GM23338 (cell line): Measurements from ENCODE around the gene EREG. TPM values are rescaled to one million over a fixed set of nuclear protein-coding genes. Genes with fewer than 3 reads are reported as not detected.

Source experiments
- ATAC-seq: fragments of 200-7000 bp; cut with Tn5 transposase; 3 replicates; pipeline ENCODE4 v1.9.1; 2020
- DNase-seq: peaks from one replicate; pipeline ENCODE4 v3.0.0-alpha.2; 2015; ENCODE audit warnings: low spot score
- H2AFZ ChIP-seq: fragments of 200-600 bp; sonication (generic); 2 replicates; pipeline ENCODE4 v1.8.0; 2016; ENCODE audit warnings: antibody characterized with exemption, mild to moderate bottlenecking, moderate library complexity
- H3F3A ChIP-seq: fragments of 200-600 bp; sonication (generic); replicated peaks from 2 replicates; pipeline ENCODE4 v1.8.0; 2017; ENCODE audit warnings: antibody characterized with exemption, mixed run types, low read depth
- H3K27ac ChIP-seq: fragments of 200-600 bp; sonication (generic); 2 replicates; pipeline ENCODE4 v1.6.1; 2016; ENCODE audit warnings: low read depth
- H3K27me3 ChIP-seq: fragments of 200-600 bp; sonication (generic); 2 replicates; pipeline ENCODE4 v1.8.0; 2016; ENCODE audit warnings: mild to moderate bottlenecking, mixed run types, moderate library complexity; ENCODE audit not compliant: insufficient read depth
- H3K36me3 ChIP-seq: fragments of 200-600 bp; sonication (generic); 2 replicates; pipeline ENCODE4 v1.8.0; 2016; ENCODE audit warnings: mild to moderate bottlenecking; ENCODE audit not compliant: insufficient read depth
- H3K4me1 ChIP-seq: fragments of 200-600 bp; sonication (generic); 2 replicates; pipeline ENCODE4 v1.8.0; 2016; ENCODE audit warnings: mild to moderate bottlenecking, moderate library complexity; ENCODE audit not compliant: insufficient read depth
- H3K4me2 ChIP-seq: fragments of 200-600 bp; sonication (generic); 2 replicates; pipeline ENCODE4 v1.7.1; 2017; ENCODE audit warnings: mixed run types
- H3K4me3 ChIP-seq: fragments of 200-600 bp; sonication (generic); 2 replicates; pipeline ENCODE4 v1.6.1; 2016; ENCODE audit warnings: mixed run types
- H3K79me2 ChIP-seq: fragments of 200-600 bp; sonication (generic); replicated peaks from 2 replicates; pipeline ENCODE4 v1.8.0; 2017; ENCODE audit warnings: mild to moderate bottlenecking; ENCODE audit not compliant: insufficient read depth
- H3K9me2 ChIP-seq: fragments of 200-600 bp; sonication (generic); 2 replicates; pipeline ENCODE4 v1.8.0; 2017; ENCODE audit not compliant: insufficient read depth
- H4K20me1 ChIP-seq: fragments of 200-600 bp; sonication (generic); replicated peaks from 2 replicates; pipeline ENCODE4 v1.8.0; 2017; ENCODE audit warnings: mild to moderate bottlenecking; ENCODE audit not compliant: insufficient read depth
- H3K27ac Mint-ChIP-seq: 2 replicates; pipeline ENCODE4 v1.8.0; 2020; ENCODE audit warnings: inconsistent platforms, mild to moderate bottlenecking, moderate library complexity, mixed read lengths
- H3K27me3 Mint-ChIP-seq: 3 replicates; pipeline ENCODE4 v1.8.0; 2022; ENCODE audit warnings: low read depth, mild to moderate bottlenecking, moderate library complexity, mixed read lengths, inconsistent platforms; ENCODE audit not compliant: insufficient read depth, poor library complexity
- H3K36me3 Mint-ChIP-seq: 3 replicates; pipeline ENCODE4 v1.8.0; 2021; ENCODE audit warnings: low read depth, mild to moderate bottlenecking, inconsistent platforms, moderate library complexity, mixed read lengths
- H3K4me1 Mint-ChIP-seq: 3 replicates; pipeline ENCODE4 v1.8.0; 2020; ENCODE audit warnings: mild to moderate bottlenecking, inconsistent platforms, mixed read lengths
- H3K4me3 Mint-ChIP-seq: 3 replicates; pipeline ENCODE4 v1.8.0; 2021; ENCODE audit warnings: moderate library complexity, mild to moderate bottlenecking, inconsistent platforms, mixed read lengths
- H3K9me3 Mint-ChIP-seq: 3 replicates; pipeline ENCODE4 v1.8.0; 2020; ENCODE audit warnings: moderate library complexity, mild to moderate bottlenecking, inconsistent platforms, mixed read lengths
- CREB1 ChIP-seq: fragments of 250-450 bp; sonication (Bioruptor Pico); IDR thresholded peaks from 2 replicates; pipeline ENCODE4 v1.5.0; 2020; ENCODE audit warnings: low read depth, mild to moderate bottlenecking, moderate library complexity
- EZH2 ChIP-seq: fragments of 200-600 bp; sonication (generic); IDR thresholded peaks from one replicate; pipeline ENCODE4 v1.8.0; 2017; ENCODE audit warnings: antibody characterized with exemption, mild to moderate bottlenecking, low read depth; ENCODE audit not compliant: unreplicated experiment
- EZH2phosphoT487 ChIP-seq: fragments of 200-600 bp; sonication (generic); IDR thresholded peaks from one replicate; pipeline ENCODE4 v1.8.1; 2018; ENCODE audit warnings: antibody characterized with exemption; ENCODE audit not compliant: unreplicated experiment
- JUNB ChIP-seq: IDR thresholded peaks from one replicate; pipeline ENCODE4 v1.6.1; 2016; ENCODE audit warnings: antibody characterized with exemption; ENCODE audit not compliant: unreplicated experiment
- STAT1 ChIP-seq: IDR thresholded peaks from one replicate; pipeline ENCODE4 v1.6.1; 2016; ENCODE audit warnings: antibody characterized with exemption; ENCODE audit not compliant: unreplicated experiment
- ZNF114 ChIP-seq: fragments of 250-450 bp; sonication (Bioruptor Pico); IDR thresholded peaks from 2 replicates; pipeline ENCODE4 v1.5.0; 2020; ENCODE audit warnings: mild to moderate bottlenecking, moderate library complexity
- polyA plus RNA-seq: library from polyadenylated mRNA; unstranded; fragments of >200 nt; fragmentation: Nextera tagmentation; extraction: Ambion mirVana; gene quantifications from 2 replicates; pipeline ENCODE4 v1.2.1, GENCODE V29; 2016
- total RNA-seq: library from RNA; depleted of rRNA; stranded (reverse); fragments of >200 nt; shearing (Covaris generic); gene quantifications from 2 replicates; pipeline ENCODE4 v1.2.3, GENCODE V29; 2014
- TF ChIP-seq, protein P1 (sequence below), 2 experiments: fragments of 200-600 bp in 1 of 2; sonication (generic) in 1 of 2; conservative IDR thresholded peaks; 2 replicates each; pipeline versions ENCODE4 v1.5.1 to v1.6.1; 2016 to 2017; ENCODE audit warnings: antibody characterized with exemption in 2 of 2, low read depth in 2 of 2, mild to moderate bottlenecking in 2 of 2, moderate library complexity in 1 of 2
- TF ChIP-seq, protein P2 (sequence below): fragments of 250-450 bp; sonication (Bioruptor Pico); IDR thresholded peaks from 2 replicates; pipeline ENCODE4 v1.5.0; 2020; ENCODE audit warnings: mild to moderate bottlenecking, moderate library complexity

The EREG gene
- total and polyA plus RNA-seq, 2 experiments from 2014 or later = not detected

DNA sequence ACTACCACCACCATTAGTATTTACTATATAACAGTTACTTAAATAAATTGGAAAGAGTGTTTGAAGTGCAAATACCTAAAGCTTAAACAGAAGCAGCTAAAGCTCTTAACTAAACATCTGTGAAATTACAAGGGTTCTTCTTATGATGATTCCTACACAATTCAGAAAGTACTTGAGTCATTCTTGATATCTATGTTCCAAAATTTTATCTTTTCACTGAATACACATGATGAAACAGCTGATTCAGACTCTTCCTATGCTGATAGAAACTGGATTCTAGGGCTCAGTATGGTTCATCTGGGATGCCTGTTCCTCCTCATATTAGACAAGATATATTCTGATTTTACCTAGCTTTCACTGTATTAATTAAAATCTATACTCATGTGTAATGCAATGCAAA lies 13.6 kb downstream of the EREG start (continued):
- TF ChIP-seq, protein P1, sequence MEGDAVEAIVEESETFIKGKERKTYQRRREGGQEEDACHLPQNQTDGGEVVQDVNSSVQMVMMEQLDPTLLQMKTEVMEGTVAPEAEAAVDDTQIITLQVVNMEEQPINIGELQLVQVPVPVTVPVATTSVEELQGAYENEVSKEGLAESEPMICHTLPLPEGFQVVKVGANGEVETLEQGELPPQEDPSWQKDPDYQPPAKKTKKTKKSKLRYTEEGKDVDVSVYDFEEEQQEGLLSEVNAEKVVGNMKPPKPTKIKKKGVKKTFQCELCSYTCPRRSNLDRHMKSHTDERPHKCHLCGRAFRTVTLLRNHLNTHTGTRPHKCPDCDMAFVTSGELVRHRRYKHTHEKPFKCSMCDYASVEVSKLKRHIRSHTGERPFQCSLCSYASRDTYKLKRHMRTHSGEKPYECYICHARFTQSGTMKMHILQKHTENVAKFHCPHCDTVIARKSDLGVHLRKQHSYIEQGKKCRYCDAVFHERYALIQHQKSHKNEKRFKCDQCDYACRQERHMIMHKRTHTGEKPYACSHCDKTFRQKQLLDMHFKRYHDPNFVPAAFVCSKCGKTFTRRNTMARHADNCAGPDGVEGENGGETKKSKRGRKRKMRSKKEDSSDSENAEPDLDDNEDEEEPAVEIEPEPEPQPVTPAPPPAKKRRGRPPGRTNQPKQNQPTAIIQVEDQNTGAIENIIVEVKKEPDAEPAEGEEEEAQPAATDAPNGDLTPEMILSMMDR (conservative IDR thresholded peaks at IDR 0.05; ENCODE audit: low read depth in 2 of 2) = no peak
- TF ChIP-seq, protein P2, sequence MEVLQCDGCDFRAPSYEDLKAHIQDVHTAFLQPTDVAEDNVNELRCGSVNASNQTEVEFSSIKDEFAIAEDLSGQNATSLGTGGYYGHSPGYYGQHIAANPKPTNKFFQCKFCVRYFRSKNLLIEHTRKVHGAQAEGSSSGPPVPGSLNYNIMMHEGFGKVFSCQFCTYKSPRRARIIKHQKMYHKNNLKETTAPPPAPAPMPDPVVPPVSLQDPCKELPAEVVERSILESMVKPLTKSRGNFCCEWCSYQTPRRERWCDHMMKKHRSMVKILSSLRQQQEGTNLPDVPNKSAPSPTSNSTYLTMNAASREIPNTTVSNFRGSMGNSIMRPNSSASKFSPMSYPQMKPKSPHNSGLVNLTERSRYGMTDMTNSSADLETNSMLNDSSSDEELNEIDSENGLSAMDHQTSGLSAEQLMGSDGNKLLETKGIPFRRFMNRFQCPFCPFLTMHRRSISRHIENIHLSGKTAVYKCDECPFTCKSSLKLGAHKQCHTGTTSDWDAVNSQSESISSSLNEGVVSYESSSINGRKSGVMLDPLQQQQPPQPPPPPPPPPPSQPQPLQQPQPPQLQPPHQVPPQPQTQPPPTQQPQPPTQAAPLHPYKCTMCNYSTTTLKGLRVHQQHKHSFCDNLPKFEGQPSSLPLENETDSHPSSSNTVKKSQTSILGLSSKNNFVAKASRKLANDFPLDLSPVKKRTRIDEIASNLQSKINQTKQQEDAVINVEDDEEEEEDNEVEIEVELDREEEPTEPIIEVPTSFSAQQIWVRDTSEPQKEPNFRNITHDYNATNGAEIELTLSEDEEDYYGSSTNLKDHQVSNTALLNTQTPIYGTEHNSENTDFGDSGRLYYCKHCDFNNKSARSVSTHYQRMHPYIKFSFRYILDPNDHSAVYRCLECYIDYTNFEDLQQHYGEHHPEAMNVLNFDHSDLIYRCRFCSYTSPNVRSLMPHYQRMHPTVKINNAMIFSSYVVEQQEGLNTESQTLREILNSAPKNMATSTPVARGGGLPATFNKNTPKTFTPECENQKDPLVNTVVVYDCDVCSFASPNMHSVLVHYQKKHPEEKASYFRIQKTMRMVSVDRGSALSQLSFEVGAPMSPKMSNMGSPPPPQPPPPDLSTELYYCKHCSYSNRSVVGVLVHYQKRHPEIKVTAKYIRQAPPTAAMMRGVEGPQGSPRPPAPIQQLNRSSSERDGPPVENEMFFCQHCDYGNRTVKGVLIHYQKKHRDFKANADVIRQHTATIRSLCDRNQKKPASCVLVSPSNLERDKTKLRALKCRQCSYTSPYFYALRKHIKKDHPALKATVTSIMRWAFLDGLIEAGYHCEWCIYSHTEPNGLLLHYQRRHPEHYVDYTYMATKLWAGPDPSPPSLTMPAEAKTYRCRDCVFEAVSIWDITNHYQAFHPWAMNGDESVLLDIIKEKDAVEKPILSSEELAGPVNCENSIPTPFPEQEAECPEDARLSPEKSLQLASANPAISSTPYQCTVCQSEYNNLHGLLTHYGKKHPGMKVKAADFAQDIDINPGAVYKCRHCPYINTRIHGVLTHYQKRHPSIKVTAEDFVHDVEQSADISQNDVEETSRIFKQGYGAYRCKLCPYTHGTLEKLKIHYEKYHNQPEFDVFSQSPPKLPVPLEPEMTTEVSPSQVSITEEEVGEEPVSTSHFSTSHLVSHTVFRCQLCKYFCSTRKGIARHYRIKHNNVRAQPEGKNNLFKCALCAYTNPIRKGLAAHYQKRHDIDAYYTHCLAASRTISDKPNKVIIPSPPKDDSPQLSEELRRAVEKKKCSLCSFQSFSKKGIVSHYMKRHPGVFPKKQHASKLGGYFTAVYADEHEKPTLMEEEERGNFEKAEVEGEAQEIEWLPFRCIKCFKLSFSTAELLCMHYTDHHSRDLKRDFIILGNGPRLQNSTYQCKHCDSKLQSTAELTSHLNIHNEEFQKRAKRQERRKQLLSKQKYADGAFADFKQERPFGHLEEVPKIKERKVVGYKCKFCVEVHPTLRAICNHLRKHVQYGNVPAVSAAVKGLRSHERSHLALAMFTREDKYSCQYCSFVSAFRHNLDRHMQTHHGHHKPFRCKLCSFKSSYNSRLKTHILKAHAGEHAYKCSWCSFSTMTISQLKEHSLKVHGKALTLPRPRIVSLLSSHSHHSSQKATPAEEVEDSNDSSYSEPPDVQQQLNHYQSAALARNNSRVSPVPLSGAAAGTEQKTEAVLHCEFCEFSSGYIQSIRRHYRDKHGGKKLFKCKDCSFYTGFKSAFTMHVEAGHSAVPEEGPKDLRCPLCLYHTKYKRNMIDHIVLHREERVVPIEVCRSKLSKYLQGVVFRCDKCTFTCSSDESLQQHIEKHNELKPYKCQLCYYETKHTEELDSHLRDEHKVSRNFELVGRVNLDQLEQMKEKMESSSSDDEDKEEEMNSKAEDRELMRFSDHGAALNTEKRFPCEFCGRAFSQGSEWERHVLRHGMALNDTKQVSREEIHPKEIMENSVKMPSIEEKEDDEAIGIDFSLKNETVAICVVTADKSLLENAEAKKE (CRISPR knock-in tag) = no peak
- TF ChIP-seq STAT1 = no peak
- no peak for TF ChIP-seq EZH2phosphoT487
- TF ChIP-seq ZNF114 (CRISPR knock-in tag) = no peak
- no peak for TF ChIP-seq JUNB
- no peak for TF ChIP-seq EZH2

DNA sequence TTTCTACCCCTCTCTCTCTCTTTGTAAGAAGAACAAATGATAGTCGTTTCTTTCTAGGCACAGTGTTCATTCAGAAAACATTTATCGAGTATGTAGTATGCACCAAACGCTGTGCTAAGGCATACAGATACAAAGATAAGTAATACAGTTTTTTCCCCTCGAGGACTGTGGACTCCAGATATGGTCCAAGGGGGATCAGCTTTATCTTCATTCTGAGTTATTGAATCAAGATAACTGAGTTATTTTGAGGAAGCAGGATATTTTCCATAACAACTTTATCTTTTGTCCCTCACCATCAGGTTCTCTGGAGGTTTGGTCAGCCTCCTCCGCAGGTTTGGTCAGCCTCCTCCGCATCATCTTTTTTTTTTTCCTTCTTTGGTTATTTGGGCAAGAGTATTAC lies 15.0 kb downstream of the EREG start:
- no peak for ATAC-seq

More for the DNA sequence above, 15.0 kb downstream of the EREG start:
- Mint-ChIP-seq H3K27me3 (no peaks in the 10 kb centered on the region), H3K36me3 (no peaks in the 10 kb centered on the region), H3K9me3 (no peaks in the 10 kb centered on the region), H3K27ac (no peak overlapping the region), H3K4me1 (no peaks in the 10 kb centered on the region), H3K4me3 (no peak overlapping the region)
- Histone ChIP-seq H3K9me2 (no peaks in the 10 kb centered on the region), H3K4me3 (no peak overlapping the region), H3K36me3 (no peaks in the 10 kb centered on the region), H4K20me1 (no peaks in the 10 kb centered on the region), H3K4me1 (no peaks in the 10 kb centered on the region), H3F3A (no peaks in the 10 kb centered on the region), H2AFZ (no peak overlapping the region), H3K27ac (no peak overlapping the region), H3K4me2 (no peak overlapping the region), H3K27me3 (no peaks in the 10 kb centered on the region), H3K79me2 (no peaks in the 10 kb centered on the region)
- TF ChIP-seq CREB1 (CRISPR knock-in tag) (no peak), ZNF114 (CRISPR knock-in tag) (no peak), EZH2 (no peak)
- DNase-seq = no peak
